ENCODE data around the gene MACROD2. TPM values are rescaled to one million over a fixed set of nuclear protein-coding genes. Genes with fewer than 3 reads are reported as not detected.

The MACROD2 gene
- 0.39 and 0.96 TPM in 2 replicates for total RNA-seq

GRCh38 chr20:13995086-13995665 lies at the start of gene MACROD2:
TSS of gene MACROD2 (plus strand) at chr20:13995516.

GRCh38 chr20:13990465-13990864 lies 4.9 kb upstream of the MACROD2 start, which contains the start of gene SEL1L2:
TSS of gene SEL1L2 (minus strand) at chr20:13990614. CDS start at chr20:13990534, 80 bp downstream.

DNA sequence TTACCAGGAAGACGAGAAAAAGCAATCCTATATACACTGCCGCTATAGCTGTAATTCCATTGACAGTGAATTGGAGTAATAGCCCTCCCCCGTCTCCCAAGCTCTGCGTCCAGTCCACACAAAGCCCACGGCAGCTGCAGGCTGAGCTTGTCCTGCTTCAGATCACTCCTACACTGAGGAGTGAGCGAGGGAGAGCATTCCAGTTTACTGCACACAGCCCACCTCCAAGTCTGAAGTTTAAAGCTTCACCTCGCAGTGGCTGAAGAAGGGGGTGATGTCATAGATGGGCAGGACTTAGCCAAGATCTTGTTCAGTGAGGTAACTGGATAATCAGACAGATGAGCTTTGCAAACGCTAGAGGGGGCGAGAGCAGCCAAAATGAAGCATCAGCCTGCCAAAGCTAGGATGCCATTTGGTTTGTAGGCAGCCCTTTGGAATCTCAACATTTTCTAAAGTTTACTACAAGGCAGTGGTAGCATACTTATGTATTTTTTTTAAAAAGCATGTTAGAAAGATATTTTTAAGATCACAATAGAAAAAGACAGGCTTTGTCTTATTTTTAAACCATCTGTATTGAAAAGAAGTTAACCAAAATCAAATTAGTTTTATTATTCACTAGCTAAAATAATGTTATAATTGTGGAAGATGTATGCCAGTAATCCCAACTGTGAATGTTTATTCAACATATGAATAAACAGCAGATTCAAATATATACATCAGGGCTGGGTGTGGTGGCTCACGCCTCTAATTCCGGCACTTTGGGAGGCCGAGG lies 342.3 kb downstream of the MACROD2 start, which contains the start of gene FLRT3:
Gene FLRT3 (minus strand): TSS at position 213 of the 772 bp plus-strand sequence. CDS start 10,106 bp downstream, outside the sequence.

Other genes starting within 250 kb of the MACROD2 start
- 4.3 and 4.8 TPM in 2 replicates for gene ESF1, start 210.6 kb upstream of the MACROD2 start, total RNA-seq
- 9.9 and 20.8 TPM in 2 replicates for gene NDUFAF5, start 210.5 kb upstream of the MACROD2 start, total RNA-seq
- gene SEL1L2, start 4.9 kb upstream of the MACROD2 start, total RNA-seq, result not detected in 2 replicates

Data from epithelial cell of alveolus of lung (primary cell).